Endothelial cell of umbilical vein (primary cell): ENCODE measurements around the gene SLC30A2.
A peak's percentile ranks its signal among the peaks of the same experiment; 100 is the strongest.

Source experiments
- EZH2 ChIP-seq: IDR thresholded peaks from 2 replicates; pipeline ENCODE4 v1.6.1; 2012; ENCODE audit warnings: borderline replicate concordance, low read depth, mild to moderate bottlenecking, moderate library complexity, low read length, inconsistent platforms; ENCODE audit not compliant: severe bottlenecking
- FOS ChIP-seq: IDR thresholded peaks from 2 replicates; pipeline ENCODE4 v1.6.1; 2011; ENCODE audit warnings: mild to moderate bottlenecking, low read length, moderate library complexity, borderline replicate concordance; ENCODE audit not compliant: insufficient read depth
- GATA2 ChIP-seq: IDR thresholded peaks from 2 replicates; pipeline ENCODE4 v1.7.0; 2011; ENCODE audit warnings: low read depth, mild to moderate bottlenecking, moderate library complexity, mixed read lengths, low read length; ENCODE audit not compliant: insufficient read length, insufficient read depth
- MYC ChIP-seq: IDR thresholded peaks from one replicate; pipeline ENCODE4 v1.6.1; 2011; ENCODE audit warnings: mild to moderate bottlenecking, low read depth, low read length
- POLR2A ChIP-seq: IDR thresholded peaks from 2 replicates; pipeline ENCODE4 v1.6.1; 2012; ENCODE audit warnings: low read depth, mild to moderate bottlenecking, control low read depth, low read length
- POLR2AphosphoS5 ChIP-seq: IDR thresholded peaks from 2 replicates; pipeline ENCODE4 v1.6.1; 2012; ENCODE audit warnings: low read depth, mild to moderate bottlenecking, control low read depth, low read length, moderate library complexity; ENCODE audit not compliant: insufficient read depth
- TF ChIP-seq, protein P1 (sequence below), 2 donors: IDR thresholded peaks; 1 replicate in 1 of 2; 2 replicates in 1 of 2; pipeline ENCODE4 v1.5.1; 2011; ENCODE audit warnings: low read length in 2 of 2, mild to moderate bottlenecking in 2 of 2, moderate library complexity in 2 of 2, control low read depth in 1 of 2, inconsistent platforms in 1 of 2, low read depth in 1 of 2; ENCODE audit not compliant: insufficient read depth in 1 of 2; ENCODE audit errors: extremely low read depth in 1 of 2
- TF ChIP-seq, protein P2 (sequence below): IDR thresholded peaks from 2 replicates; pipeline ENCODE4 v1.6.1; 2011; ENCODE audit not compliant: insufficient read depth, insufficient read length

DNA sequence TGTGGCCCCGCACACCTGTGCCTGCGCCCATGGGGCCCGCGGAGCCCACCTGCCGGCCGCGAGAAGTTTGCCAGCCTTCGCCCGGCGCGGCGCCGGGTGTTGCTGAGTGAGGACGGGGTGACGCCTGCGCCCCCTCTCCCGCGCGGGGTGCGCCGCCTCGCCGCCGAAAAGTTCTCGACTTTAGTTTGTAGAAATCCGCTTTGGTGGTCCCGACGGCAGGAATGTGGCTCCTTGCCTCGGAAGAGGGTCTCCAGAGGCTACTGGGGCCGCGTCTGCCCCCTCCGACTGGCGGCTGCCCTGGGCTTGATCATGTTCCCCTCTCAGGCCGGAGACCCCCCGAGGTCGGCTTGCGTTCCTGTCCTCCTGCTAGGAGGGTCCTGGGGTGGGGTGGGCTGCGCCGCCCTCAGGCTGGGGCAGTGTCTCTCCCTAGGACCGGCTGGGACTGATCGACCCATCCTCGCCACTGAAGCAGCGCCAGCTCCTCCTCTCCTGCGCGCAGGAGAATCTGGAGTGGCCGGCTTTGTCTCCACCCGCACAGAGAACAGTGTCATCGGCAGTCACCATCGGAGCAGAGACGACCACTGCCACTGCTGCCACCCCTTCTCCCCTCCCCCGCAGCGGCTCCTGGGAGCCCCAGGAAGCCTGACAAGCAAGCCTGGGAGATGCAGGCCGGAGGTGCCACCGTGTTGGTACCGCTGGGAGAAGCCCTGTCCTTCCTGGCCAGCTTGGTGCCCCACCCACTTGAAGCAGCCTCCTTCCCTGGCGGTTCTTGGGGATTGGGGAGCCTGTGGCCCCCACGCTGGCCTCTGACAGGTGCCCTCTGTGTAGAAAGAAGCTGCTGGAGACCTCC lies 553 bp upstream of the SLC30A2 start:
- peak; percentile 82 for TF ChIP-seq EZH2
- TF ChIP-seq, protein P1, sequence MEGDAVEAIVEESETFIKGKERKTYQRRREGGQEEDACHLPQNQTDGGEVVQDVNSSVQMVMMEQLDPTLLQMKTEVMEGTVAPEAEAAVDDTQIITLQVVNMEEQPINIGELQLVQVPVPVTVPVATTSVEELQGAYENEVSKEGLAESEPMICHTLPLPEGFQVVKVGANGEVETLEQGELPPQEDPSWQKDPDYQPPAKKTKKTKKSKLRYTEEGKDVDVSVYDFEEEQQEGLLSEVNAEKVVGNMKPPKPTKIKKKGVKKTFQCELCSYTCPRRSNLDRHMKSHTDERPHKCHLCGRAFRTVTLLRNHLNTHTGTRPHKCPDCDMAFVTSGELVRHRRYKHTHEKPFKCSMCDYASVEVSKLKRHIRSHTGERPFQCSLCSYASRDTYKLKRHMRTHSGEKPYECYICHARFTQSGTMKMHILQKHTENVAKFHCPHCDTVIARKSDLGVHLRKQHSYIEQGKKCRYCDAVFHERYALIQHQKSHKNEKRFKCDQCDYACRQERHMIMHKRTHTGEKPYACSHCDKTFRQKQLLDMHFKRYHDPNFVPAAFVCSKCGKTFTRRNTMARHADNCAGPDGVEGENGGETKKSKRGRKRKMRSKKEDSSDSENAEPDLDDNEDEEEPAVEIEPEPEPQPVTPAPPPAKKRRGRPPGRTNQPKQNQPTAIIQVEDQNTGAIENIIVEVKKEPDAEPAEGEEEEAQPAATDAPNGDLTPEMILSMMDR (IDR thresholded peaks at IDR 0.05; ENCODE audit: extremely low read depth in 1 of 2, insufficient read depth in 1 of 2, low read depth in 1 of 2, low read length in 2 of 2): no peak
- TF ChIP-seq POLR2A: no peak
- no peak for TF ChIP-seq POLR2AphosphoS5
- TF ChIP-seq, protein P2, sequence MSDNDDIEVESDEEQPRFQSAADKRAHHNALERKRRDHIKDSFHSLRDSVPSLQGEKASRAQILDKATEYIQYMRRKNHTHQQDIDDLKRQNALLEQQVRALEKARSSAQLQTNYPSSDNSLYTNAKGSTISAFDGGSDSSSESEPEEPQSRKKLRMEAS: no peak
- no peak for TF ChIP-seq FOS
- TF ChIP-seq MYC: no peak
- no peak for TF ChIP-seq GATA2
